ENCODE data around the gene CMKLR1. TPM values are rescaled to one million over a fixed set of nuclear protein-coding genes. Genes with fewer than 3 reads are reported as not detected.

CMKLR1 gene
- total RNA-seq, 4 donors from 2014 or later: 9.7 to 25.4 (median 13.0) TPM

DNA sequence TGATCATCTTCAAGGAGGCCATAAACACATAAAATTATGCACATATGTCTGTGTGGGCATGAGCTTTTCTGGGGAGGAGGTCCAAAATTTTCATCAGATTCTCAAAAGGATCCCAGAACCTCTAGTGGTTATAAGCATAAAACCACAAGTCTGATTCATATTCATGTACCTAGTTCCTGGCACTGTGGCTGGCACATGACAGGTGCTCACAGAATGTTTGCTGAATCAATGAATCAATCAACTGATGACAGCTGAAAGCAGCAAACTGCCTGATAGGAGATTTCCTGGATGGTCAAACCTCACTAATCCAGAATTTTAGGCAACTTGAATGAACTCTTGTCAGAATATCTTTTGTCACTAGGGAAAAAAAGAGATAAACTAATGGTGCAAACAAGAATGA is 13.5 kb upstream of the CMKLR1 start:
- H3K4me1 ChIP-seq: peaks cover 0 to 4% (median 0%) of the 10 kb centered on the region in 3 donors
- TF ChIP-seq, protein P1, sequence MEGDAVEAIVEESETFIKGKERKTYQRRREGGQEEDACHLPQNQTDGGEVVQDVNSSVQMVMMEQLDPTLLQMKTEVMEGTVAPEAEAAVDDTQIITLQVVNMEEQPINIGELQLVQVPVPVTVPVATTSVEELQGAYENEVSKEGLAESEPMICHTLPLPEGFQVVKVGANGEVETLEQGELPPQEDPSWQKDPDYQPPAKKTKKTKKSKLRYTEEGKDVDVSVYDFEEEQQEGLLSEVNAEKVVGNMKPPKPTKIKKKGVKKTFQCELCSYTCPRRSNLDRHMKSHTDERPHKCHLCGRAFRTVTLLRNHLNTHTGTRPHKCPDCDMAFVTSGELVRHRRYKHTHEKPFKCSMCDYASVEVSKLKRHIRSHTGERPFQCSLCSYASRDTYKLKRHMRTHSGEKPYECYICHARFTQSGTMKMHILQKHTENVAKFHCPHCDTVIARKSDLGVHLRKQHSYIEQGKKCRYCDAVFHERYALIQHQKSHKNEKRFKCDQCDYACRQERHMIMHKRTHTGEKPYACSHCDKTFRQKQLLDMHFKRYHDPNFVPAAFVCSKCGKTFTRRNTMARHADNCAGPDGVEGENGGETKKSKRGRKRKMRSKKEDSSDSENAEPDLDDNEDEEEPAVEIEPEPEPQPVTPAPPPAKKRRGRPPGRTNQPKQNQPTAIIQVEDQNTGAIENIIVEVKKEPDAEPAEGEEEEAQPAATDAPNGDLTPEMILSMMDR (IDR thresholded peaks at IDR 0.05): no peak
- no peak for TF ChIP-seq POLR2A (IDR thresholded peaks at IDR 0.05)
- TF ChIP-seq POLR2AphosphoS5 (IDR thresholded peaks at IDR 0.05): no peak
- TF ChIP-seq EP300 (IDR thresholded peaks at IDR 0.05): no peak
- H3K4me3 ChIP-seq: no peak overlapping the region
- H3K27ac ChIP-seq: no peak overlapping the region
- peaks cover under 1% of the 10 kb centered on the region for H3K27me3 ChIP-seq
- H3K9me3 ChIP-seq: no peaks in the 10 kb centered on the region
- ATAC-seq: no peak
- H3K36me3 ChIP-seq: no peaks in the 10 kb centered on the region

DNA sequence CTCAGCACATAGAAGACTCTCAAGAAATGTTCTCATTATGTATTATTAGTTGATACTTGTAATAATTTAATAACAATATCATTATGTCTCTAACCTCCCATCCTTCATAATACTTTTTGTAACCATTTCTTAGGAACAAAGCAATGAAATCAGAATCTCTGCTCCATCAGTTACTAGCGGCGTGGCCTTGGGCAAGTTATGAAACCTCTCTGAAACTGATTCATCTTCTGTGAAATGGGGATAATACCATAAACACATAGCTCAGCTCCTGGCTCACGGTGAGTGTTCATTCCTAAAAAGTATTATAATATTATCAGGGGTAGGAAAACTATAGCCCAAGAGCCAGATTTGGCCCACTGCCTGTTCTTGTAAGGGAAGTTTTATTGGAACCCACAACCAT is 11.4 kb upstream of the CMKLR1 start:
- no peak for TF ChIP-seq POLR2AphosphoS5 (IDR thresholded peaks at IDR 0.05)
- TF ChIP-seq, protein P1 (IDR thresholded peaks at IDR 0.05): no peak
- no peak for TF ChIP-seq POLR2A (IDR thresholded peaks at IDR 0.05)
- no peak for TF ChIP-seq EP300 (IDR thresholded peaks at IDR 0.05)
- H3K27ac ChIP-seq: no peak overlapping the region
- H3K4me1 ChIP-seq: peaks cover 0 to 4% (median 0%) of the 10 kb centered on the region in 3 donors
- no peaks in the 10 kb centered on the region for H3K9me3 ChIP-seq
- H3K27me3 ChIP-seq: no peaks in the 10 kb centered on the region
- H3K36me3 ChIP-seq: no peaks in the 10 kb centered on the region
- 84 to 85% methylated on average over 2 to 3 of the region's 3 CpGs for WGBS, 2 donors (ENCODE audit: low coverage in 1 of 2)
- H3K4me3 ChIP-seq: no peak overlapping the region
- no peak for ATAC-seq

DNA sequence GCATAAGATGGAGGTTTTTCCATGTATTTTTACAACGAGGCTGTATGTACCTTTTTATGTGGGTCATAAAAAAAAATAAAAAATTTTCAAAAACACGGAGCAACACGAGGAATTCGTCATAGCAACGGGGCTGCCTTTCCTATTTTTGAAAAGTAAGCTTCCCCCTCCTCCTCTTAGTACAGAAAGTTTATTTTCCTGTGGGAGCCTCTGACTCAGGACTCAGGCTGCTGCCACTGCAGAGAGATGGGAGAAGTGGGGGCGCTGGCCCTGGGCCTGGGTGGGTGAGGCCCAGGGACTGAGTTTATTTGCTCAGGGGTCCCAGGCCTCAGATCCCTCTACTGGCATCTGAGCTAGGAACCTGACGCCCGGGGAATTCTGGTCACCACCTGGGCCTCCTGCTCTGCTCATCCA is 10.2 kb upstream of the CMKLR1 start:
- peak overlapping the region in 1 of 4 donors; percentile 22 for H3K27ac ChIP-seq
- no peak overlapping the region for H3K4me3 ChIP-seq
- no peaks in the 10 kb centered on the region for H3K36me3 ChIP-seq
- H3K27me3 ChIP-seq: no peaks in the 10 kb centered on the region
- WGBS, 2 donors (ENCODE audit: low coverage in 1 of 2): 11 to 33% methylated on average over 6 to 7 of the region's 8 CpGs
- TF ChIP-seq POLR2AphosphoS5 (IDR thresholded peaks at IDR 0.05) (no peak), POLR2A (IDR thresholded peaks at IDR 0.05) (no peak), EP300 (IDR thresholded peaks at IDR 0.05) (no peak)
- TF ChIP-seq, protein P1 (IDR thresholded peaks at IDR 0.05): no peak
- no peaks in the 10 kb centered on the region for H3K9me3 ChIP-seq
- peaks cover 0 to 4% (median 0%) of the 10 kb centered on the region in 3 donors for H3K4me1 ChIP-seq
- no peak for ATAC-seq

DNA sequence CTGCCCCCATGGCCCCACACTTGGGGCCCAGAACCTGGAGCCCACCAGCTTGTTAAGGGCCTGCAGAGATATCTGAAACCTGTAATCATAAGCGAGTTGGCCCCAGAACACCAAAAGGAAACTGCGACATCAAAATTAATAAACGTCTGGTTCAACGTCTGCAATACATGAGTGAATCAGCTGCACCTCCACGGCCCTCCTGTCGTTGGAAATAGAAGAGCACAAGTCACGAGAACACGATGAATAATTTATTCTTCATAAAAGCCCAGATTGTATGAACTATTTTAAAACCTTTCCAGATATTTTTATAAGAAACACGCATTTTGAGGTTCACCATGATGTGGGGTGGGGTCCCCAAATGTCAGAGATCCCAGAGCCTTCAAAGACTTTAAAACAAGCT is 9.7 kb upstream of the CMKLR1 start:
- Histone ChIP-seq H3K4me3 (no peak overlapping the region), H3K4me1 (peaks cover 0 to 4% (median 0%) of the 10 kb centered on the region in 3 donors), H3K9me3 (no peaks in the 10 kb centered on the region), H3K27me3 (no peaks in the 10 kb centered on the region), H3K27ac (peak overlapping the region in 1 of 4 donors; percentile 22), H3K36me3 (no peaks in the 10 kb centered on the region)
- no peak for ATAC-seq
- TF ChIP-seq EP300 (IDR thresholded peaks at IDR 0.05) (no peak), POLR2A (IDR thresholded peaks at IDR 0.05) (no peak), POLR2AphosphoS5 (IDR thresholded peaks at IDR 0.05) (no peak)
- TF ChIP-seq, protein P1 (IDR thresholded peaks at IDR 0.05): no peak
- 39 to 58% methylated on average over 7 to 9 of the region's 9 CpGs for WGBS, 2 donors (ENCODE audit: low coverage in 1 of 2)

Measured in gastroesophageal sphincter (tissue), 4 donors.